ENCODE data around the gene STUM. TPM values are rescaled to one million over a fixed set of nuclear protein-coding genes. Genes with fewer than 3 reads are reported as not detected.

STUM gene
- total and polyA plus RNA-seq, 10 of the 15 experiments (the other 5 are each of a cell fraction or from before 2014, with no cell fraction given), result under 0.01 to 0.15 (median 0.09) TPM; not detected in 5

GRCh38 chr1:226555092-226555491 is 6.5 kb downstream of the STUM start (continued):
- TF ChIP-seq RAD21 (IDR thresholded peaks at IDR 0.05; ENCODE audit: insufficient read depth, low read depth, low read length) (no peak), EGR1 (IDR thresholded peaks at IDR 0.05; ENCODE audit: borderline replicate concordance in 1 of 2, low read depth in 2 of 2, low read length in 2 of 2) (no peak)

GRCh38 chr1:226557424-226557823 is 8.9 kb downstream of the STUM start:
- no peak overlapping the region for H3K4me2 ChIP-seq (ENCODE audit: control insufficient read depth, insufficient read depth)
- ChIA-PET CTCF (no interaction called here), POLR2A (no interaction called here), RAD21 (ENCODE audit: unreplicated experiment) (no interaction called here), SMC1A (ENCODE audit: uncharacterized antibody, unreplicated experiment) (no interaction called here)
- no peak overlapping the region for H3K27ac ChIP-seq (ENCODE audit: control insufficient read depth, insufficient read depth)
- intact Hi-C loops (cut with micrococcal nuclease; ENCODE audit: unreplicated experiment) (no loop called here), in situ Hi-C loops (cut with MboI) (no loop called here)
- no peaks in the 10 kb centered on the region for H3K9me3 ChIP-seq (replicated peaks; ENCODE audit: control insufficient read depth, insufficient read depth, low read length)
- H4K20me1 ChIP-seq (ENCODE audit: control insufficient read depth, insufficient read depth), result no peaks in the 10 kb centered on the region
- ATAC-seq (no peak), FAIRE-seq (no peak), DNase-seq (ENCODE audit: low read depth, low spot score) (no peak)
- H3K36me3 ChIP-seq (ENCODE audit: control insufficient read depth in 2 of 2, insufficient read depth in 2 of 2, low read length in 1 of 2), result no peaks in the 10 kb centered on the region
- 28% methylated on average over 2 of the region's 2 CpGs for WGBS (ENCODE audit: insufficient coverage, insufficient replicate concordance, low lambda C conversion rate, missing lambda C conversion rate)
- no peaks in the 10 kb centered on the region for H3K4me1 ChIP-seq (ENCODE audit: control insufficient read depth, insufficient read depth, low read length)
- no peak for TF ChIP-seq NFYA (IDR thresholded peaks at IDR 0.05; ENCODE audit: borderline replicate concordance, low read depth, low read length)
- TF ChIP-seq SPI1 (IDR thresholded peaks at IDR 0.05; ENCODE audit: borderline replicate concordance, insufficient read depth, low read depth, low read length), result no peak
- no peak for TF ChIP-seq IRF4 (IDR thresholded peaks at IDR 0.05; ENCODE audit: low read depth, low read length)
- TF ChIP-seq HDGF (IDR thresholded peaks at IDR 0.05), result no peak
- no peak for TF ChIP-seq NR2F1 (conservative IDR thresholded peaks at IDR 0.05)
- TF ChIP-seq RBBP5 (conservative IDR thresholded peaks at IDR 0.05), result no peak
- TF ChIP-seq JUND (IDR thresholded peaks at IDR 0.05; ENCODE audit: low read depth, low read length), result no peak
- no peak for TF ChIP-seq ATF3 (IDR thresholded peaks at IDR 0.05; ENCODE audit: borderline replicate concordance, extremely low read depth, low read depth, low read length)
- TF ChIP-seq MYC (IDR thresholded peaks at IDR 0.05; ENCODE audit: insufficient read depth, insufficient read length, insufficient replicate concordance, low read length, severe bottlenecking), result no peak
- H2AFZ ChIP-seq (ENCODE audit: control insufficient read depth, low read depth, low read length), result no peak overlapping the region
- peaks cover 2 to 3% of the 10 kb centered on the region in 2 experiments; a peak in 2 of 4 replicates for H3K27me3 ChIP-seq (replicated peaks in 1 of 2; ENCODE audit: control insufficient read depth in 2 of 2, insufficient read depth in 2 of 2, low read length in 1 of 2)
- no peak overlapping the region for H3K4me3 ChIP-seq
- BruUV-seq (replicated peaks), result no TSS peak
- no peaks in the 10 kb centered on the region for H3K79me2 ChIP-seq (ENCODE audit: control insufficient read depth, insufficient read depth, low read length)
- no peak overlapping the region for H3K9ac ChIP-seq (ENCODE audit: control insufficient read depth, insufficient read depth, low read length)
